Left lung (tissue), 10 donors: ENCODE results near the gene FLT4. TPM values are rescaled to one million over a fixed set of nuclear protein-coding genes. Genes with fewer than 3 reads are reported as not detected.
"Not testable (repeated sequence)": the region's sequence is repeated elsewhere in the genome, so short reads cannot be mapped to it uniquely, and the experiment has no call there.

Experiments
- ATAC-seq: fragments of 200-7000 bp; cut with Tn5 transposase; one replicate; pipeline ENCODE4 v1.9.1; 2020; ENCODE audit warnings: moderate library complexity
- DNase-seq, 4 donors: peaks; one replicate each; pipeline ENCODE4 v3.0.0-alpha.2; 2013 to 2020
- H3K27ac ChIP-seq, 2 donors: fragments of 200-600 bp; sonication (generic) in 1 of 2; one replicate each; pipeline versions ENCODE4 v1.5.0 to v1.8.0; 2020 to 2021
- H3K27me3 ChIP-seq, 2 donors: fragments of 200-600 bp; sonication (generic) in 1 of 2; one replicate each; pipeline versions ENCODE4 v1.5.0 to v1.8.0; 2020 to 2021
- H3K36me3 ChIP-seq, 2 donors: fragments of 200-600 bp; sonication (generic) in 1 of 2; one replicate each; pipeline versions ENCODE4 v1.5.0 to v1.8.0; 2020 to 2021
- H3K4me1 ChIP-seq, 2 donors: fragments of 200-600 bp; one replicate each; pipeline ENCODE4 v1.8.0; 2021
- H3K4me3 ChIP-seq, 2 donors: fragments of 200-600 bp; sonication (generic) in 1 of 2; one replicate each; pipeline versions ENCODE4 v1.5.0 to v1.8.0; 2020 to 2021; ENCODE audit warnings: mild to moderate bottlenecking in 1 of 2
- H3K9me3 ChIP-seq, 2 donors: fragments of 200-600 bp; sonication (generic) in 1 of 2; one replicate each; pipeline versions ENCODE4 v1.5.0 to v1.8.0; 2020 to 2021
- intact Hi-C, 2 donors: fragments of 100-400 bp; cut with DNase I; formaldehyde crosslinking; loops; one replicate each; pipeline versions ENCODE4 v1.11.2 to v1.14.2; 2022
- polyA plus RNA-seq, 6 donors: library from polyadenylated mRNA; unstranded; fragments of 120-200 nt; gene quantifications; one replicate each; pipeline ENCODE4 v1.2.1, GENCODE V29; 2013; ENCODE audit not compliant: insufficient read length in 6 of 6
- total RNA-seq, 2 donors: library from RNA; stranded (reverse); fragmentation: NEBNext Ultra II Directional; extraction: Animal tissue kit (Norgen Biotek cat#: 25700); gene quantifications; one replicate each; pipeline ENCODE4 v1.2.1, GENCODE V29; 2021
- TF ChIP-seq, protein P1 (sequence below), 2 donors: fragments of 200-600 bp; sonication (generic) in 1 of 2; IDR thresholded peaks; one replicate each; pipeline versions ENCODE4 v1.5.0 to v1.8.0; 2021; ENCODE audit warnings: antibody characterized with exemption in 2 of 2
- donor health status: DM: no; HTN: yes; CAD: no.
- donor health status: DM: no; HTN: no; CAD: no.

Gene FLT4
- total and polyA plus RNA-seq, 8 donors, result 21.7 to 48.5 (median 38.2) TPM

DNA sequence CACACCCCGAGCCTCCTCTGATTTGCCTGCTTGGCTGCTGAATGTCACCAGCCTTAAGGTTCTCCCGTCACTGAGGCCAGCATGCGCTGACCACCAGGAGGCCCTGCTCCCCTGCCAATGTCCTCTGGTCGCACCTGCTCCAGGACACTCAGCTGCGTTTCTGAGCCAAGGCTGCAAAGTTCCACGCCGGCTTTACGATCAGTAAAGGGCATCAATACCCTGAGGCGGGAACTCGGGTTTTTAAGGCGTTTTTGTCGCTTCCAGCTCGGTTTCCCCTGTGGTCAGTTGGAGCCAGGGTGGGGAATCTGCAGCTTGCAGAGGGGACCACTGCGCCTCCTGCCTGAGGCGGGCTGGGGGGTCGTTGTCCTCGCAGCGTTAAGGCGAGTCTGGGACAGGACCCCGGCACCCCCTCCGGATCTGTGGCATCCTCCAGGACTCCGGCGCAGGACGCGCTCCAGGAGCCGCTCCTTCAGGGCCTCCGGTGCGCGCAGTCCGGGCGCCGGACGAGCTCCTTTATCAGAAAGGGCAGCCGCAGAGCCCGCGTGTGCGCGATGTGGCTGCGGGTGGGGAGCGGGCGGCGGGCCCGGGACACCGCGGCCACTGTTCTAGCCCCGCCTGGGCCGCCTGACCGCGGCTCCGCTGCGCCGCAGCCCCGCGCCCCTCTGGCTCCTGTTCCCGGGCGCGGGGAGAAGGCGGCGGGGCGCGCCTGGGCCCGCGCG is 24.1 kb upstream of the FLT4 start:
- Histone ChIP-seq H3K4me3 (no peak overlapping the region), H3K27me3 (peaks cover 24 to 48% of the 10 kb centered on the region in 2 donors), H3K4me1 (peaks cover 0 to 6% of the 10 kb centered on the region in 2 donors), H3K9me3 (no peaks in the 10 kb centered on the region), H3K27ac (no peak overlapping the region), H3K36me3 (no peaks in the 10 kb centered on the region)
- TF ChIP-seq, protein P1, sequence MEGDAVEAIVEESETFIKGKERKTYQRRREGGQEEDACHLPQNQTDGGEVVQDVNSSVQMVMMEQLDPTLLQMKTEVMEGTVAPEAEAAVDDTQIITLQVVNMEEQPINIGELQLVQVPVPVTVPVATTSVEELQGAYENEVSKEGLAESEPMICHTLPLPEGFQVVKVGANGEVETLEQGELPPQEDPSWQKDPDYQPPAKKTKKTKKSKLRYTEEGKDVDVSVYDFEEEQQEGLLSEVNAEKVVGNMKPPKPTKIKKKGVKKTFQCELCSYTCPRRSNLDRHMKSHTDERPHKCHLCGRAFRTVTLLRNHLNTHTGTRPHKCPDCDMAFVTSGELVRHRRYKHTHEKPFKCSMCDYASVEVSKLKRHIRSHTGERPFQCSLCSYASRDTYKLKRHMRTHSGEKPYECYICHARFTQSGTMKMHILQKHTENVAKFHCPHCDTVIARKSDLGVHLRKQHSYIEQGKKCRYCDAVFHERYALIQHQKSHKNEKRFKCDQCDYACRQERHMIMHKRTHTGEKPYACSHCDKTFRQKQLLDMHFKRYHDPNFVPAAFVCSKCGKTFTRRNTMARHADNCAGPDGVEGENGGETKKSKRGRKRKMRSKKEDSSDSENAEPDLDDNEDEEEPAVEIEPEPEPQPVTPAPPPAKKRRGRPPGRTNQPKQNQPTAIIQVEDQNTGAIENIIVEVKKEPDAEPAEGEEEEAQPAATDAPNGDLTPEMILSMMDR (IDR thresholded peaks at IDR 0.05), result no peak
- ATAC-seq, result no peak
- intact Hi-C loops, result no loop called here
- DNase-seq, result no peak

DNA sequence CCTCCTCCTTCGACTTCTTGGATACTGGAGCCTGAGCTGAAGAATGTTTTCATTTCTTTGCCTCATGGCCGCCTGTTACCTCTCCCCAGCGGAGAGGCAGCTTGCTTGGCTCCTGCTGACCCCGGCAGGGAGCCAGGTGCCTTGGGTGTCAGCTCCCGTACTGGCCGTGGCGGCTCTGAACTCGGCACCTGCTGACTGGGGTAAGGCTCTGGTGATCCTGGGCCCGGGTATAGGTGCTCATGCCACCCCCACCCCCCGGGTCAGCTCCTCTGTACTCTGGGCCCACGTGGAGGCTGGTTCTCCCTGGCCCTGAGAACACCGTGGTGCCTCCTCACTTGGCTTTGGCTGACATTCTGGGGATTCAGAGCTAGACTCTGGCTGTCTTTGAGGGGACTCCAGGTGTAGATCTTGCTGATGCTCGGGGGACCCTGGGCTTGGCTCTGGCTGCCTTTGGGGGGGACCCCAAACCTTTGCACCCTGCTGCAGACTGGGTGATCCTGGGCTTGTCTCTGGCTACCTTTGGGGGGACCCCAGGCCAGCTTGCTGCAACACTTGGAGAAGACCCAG is 22.6 kb upstream of the FLT4 start:
- H3K27ac ChIP-seq, H3K4me3 ChIP-seq, H3K9me3 ChIP-seq, ATAC-seq, intact Hi-C loops, DNase-seq, H3K4me1 ChIP-seq, H3K36me3 ChIP-seq: not testable (repeated sequence)
- peaks cover 24 to 44% of the 10 kb centered on the region in 2 donors for H3K27me3 ChIP-seq

DNA sequence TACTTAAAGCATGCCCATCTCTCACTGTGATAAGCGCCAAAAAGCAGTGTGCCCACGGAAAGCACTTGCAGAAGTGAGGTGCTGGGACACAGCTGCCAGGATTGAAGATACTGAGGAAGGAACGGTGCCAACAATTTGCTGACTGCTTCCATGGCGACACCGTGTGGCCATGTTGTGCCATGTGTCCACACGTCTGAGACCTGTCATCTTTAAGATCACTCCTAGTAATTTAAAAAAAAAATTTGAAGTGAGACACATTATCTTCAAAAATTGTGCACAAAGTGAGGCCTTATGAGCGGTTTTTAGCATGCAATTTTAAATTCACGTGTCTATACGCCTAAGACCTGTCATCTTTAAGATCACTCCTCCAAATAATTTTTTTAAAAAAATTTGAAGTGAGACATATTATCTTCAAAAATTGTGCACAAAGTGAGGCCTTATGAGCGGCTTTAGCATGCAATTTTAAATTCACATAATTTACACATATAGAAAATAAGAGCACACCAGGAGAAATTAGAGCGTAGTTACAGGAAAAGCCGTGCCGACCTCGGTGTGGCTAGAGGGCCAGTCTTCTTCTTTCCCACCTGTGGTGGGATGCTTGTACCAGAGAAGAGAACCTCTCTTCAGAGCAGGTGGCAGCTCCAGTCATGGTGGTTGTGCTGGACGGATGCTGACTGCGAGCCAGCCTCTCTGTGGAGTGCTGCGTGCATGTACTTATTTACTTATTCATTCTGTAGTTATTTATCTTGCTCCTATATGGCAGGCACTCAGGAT is 21.4 kb upstream of the FLT4 start:
- Histone ChIP-seq H3K9me3 (peaks cover 0 to 4% of the 10 kb centered on the region in 2 donors), H3K4me1 (peaks cover 0 to 6% of the 10 kb centered on the region in 2 donors), H3K36me3 (no peaks in the 10 kb centered on the region), H3K4me3 (no peak overlapping the region), H3K27ac (no peak overlapping the region), H3K27me3 (peaks cover 23 to 32% of the 10 kb centered on the region in 2 donors)
- intact Hi-C loops, result no loop called here
- TF ChIP-seq, protein P1 (IDR thresholded peaks at IDR 0.05), result peak; percentile 53 to 63
- DNase-seq, result peak in 3 of 4 donors; percentile 39 to 60 (median 52)
- peak; percentile 87 for ATAC-seq

DNA sequence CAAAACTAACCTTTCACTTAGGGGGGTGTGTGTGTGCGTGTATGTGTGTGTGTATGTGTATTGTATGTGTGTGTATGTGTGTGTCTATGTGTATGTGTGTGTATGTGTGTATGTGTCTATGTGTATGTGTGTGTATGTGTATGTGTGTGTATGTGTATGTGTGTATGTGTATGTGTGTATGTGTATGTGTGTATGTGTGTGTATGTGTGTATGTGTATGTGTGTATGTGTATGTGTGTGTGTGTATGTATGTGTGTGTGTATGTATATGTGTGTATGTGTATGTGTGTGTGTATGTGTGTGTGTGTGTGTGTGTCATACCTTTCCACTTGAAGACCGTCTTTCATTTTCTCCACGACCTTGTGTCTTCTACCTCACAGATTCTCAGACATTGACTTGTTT is 20.8 kb upstream of the FLT4 start:
- Histone ChIP-seq H3K27ac (no peak overlapping the region), H3K4me1 (peaks cover 0 to 6% of the 10 kb centered on the region in 2 donors), H3K27me3 (peaks cover 18 to 26% of the 10 kb centered on the region in 2 donors), H3K9me3 (peaks cover 0 to 4% of the 10 kb centered on the region in 2 donors), H3K4me3 (no peak overlapping the region), H3K36me3 (no peaks in the 10 kb centered on the region)
- ATAC-seq (no peak), DNase-seq (no peak)
- intact Hi-C loops, result no loop called here
- TF ChIP-seq, protein P1 (IDR thresholded peaks at IDR 0.05), result no peak

DNA sequence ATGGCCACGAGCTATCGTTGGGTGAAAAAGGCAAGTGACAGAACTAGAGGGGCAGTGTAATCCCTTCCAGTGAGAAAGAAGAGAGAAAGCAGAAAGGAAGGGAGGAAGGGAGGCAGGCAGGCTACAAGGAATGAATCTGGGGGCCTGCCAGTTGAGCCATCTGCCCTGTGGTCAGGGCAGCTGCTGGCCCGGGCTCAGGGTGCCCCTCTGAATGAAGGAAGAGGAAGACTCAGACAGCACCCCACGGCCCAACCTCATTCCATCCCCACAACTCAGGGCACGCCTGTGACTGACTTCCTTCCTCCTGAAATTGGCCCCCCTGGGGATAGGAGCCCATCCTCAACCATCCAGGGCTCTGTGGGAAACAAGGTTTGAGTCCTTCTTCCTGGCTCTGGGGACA is 20.3 kb upstream of the FLT4 start:
- Histone ChIP-seq H3K36me3 (no peaks in the 10 kb centered on the region), H3K27ac (no peak overlapping the region), H3K4me1 (peaks cover 0 to 6% of the 10 kb centered on the region in 2 donors), H3K27me3 (peaks cover 17 to 23% of the 10 kb centered on the region in 2 donors), H3K4me3 (no peak overlapping the region), H3K9me3 (peaks cover 0 to 4% of the 10 kb centered on the region in 2 donors)
- intact Hi-C loops, result no loop called here
- TF ChIP-seq, protein P1 (IDR thresholded peaks at IDR 0.05), result no peak
- ATAC-seq (no peak), DNase-seq (peak in 1 of 4 donors; percentile 60)
